HG02884 (cell line): Measurements from ENCODE around the gene HACE1.
A peak's percentile ranks its signal among the peaks of the same experiment; 100 is the strongest.

Source experiments
- ATAC-seq: cut with Tn5 transposase; IDR thresholded peaks from one replicate; pipeline ENCODE4 v1.9.1; 2021; ENCODE audit warnings: mild to moderate bottlenecking, moderate library complexity; ENCODE audit not compliant: unreplicated experiment

HACE1 gene

DNA sequence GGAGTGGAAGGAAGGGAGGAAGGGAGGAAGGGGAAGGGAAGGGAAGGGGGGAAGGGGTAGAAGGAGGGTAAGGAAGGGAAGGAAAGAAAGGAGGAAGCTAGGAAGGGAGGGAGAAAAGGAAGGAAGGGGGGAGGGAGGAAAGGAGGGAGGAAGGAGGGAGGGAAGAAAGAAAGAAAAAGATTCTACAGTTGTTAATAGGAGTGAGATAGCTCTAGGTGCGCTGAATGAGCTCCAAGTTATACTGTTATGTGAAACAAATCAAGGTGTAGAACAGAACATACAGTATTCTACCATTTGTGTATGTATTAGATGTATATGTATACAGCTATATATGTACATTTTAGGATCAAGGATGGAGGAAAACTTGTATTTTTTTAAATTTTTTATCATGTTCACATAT lies 167.7 kb downstream of the HACE1 start:
- no peak for ATAC-seq

DNA sequence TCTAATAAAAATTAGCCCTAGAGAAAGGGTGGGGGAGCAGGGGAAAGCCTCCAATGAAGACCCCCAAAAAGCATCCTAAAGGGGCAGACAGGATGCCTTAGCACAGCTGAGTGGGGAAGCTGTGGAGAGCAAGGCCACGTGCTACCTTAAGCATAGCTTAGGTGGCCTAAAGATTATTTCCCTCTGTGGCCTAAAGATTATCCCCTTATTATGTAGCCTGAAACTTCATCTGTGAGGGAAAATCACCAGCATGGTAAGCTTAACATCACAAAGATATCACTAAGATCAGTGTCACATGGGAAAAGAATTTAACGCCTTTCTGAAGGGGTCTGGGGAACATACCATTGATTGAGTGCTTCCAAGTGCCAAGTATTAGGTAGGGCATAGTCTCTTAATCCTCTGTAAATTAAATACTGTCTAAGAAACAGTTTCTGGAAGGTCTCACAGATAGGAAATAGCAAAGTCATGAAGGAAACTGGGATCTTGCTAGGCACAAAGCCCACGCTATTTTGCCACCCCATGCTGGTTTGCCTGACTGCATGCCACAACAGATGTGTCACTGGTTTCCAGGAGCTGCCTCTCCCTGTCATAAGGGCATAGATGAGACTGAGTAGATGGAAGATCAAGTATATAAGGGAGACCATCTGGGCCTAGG lies 170.0 kb downstream of the HACE1 start:
- ATAC-seq = no peak

DNA sequence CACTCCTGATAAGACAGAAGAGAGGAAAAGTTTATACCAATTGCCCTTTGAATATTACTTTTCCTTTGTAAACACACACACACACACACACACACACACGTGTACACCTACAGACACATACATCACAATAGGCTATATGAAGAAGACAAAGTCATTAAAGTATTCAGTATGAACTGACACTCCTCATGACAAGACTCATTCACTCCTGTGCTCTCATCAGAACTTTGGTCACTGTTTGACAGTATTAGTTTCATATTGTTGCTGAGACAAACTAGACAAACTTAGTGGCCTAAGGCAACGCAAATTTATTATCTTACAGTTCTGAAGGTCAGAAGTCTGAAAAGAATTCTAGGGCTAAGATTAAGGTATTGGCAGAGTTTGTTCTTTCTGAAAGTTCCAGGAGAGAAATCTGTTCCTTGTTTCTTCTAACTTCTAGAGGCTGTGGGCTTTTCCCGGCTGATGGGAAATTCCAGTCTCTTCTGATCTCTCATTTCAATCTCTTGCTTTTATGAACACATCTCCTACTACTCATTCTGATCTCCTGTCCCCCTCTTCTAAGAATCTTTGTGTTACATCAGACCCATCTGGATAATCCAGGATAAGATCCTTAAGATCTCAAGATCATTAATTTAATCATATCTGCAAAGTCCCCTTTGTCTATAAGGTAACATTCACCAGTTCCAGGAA lies 171.3 kb downstream of the HACE1 start:
- ATAC-seq = peak; percentile 82

DNA sequence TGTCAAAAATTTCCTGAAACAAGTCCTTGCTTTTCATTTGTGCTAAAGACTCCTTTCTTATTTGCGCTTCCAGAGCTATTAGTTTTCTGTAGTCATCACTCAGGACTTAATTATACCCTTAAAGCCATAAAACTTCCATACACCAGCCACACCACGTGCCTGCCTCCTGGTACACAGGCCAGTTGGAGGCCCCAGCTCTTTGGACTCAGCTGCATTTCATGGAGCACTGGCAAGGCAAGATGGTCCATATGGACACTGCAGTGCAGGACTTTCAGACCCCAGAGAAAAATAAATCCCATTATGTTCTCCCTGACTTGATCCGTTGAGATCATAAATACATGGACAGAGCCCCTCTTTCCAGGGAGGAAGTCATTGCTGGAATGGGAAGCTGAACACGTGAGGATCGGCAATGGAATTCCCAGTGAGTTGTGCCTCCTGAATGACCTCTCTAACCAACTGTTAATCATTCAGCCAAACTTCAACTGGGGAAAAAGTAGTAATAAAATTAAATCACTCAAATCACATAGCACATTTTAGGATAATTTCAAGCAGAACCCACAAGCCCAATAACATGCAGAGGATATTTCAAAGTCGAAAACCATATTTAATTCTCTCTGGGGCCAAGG lies 173.1 kb downstream of the HACE1 start:
- no peak for ATAC-seq

- no peak for ATAC-seq
Measured at GRCh38 chr6:104685871-104686549, 173.7 kb downstream of the HACE1 start.

DNA sequence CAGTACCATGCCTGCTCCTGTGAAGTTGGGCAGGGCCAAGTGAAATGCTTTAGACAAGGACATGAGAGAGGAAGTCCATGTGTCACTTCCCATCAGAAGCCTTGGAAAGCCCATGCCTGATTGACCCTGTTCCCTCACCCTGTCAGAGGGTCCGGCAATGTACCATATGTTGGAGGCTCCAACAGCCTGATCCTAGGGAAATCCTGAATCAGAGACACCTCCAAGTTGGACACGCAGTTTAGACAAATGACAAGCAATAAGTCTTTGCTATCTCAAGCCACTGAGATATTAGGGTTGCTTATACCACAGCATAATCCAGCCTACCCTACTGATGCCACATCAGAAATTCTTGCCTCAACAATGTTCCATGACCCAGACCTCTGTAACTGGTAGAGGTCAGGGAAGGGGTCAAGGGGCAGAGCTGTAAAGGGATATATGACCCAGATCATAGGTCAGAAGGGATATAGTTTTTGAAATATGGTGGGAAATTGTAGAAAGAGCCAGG lies 174.8 kb downstream of the HACE1 start:
- no peak for ATAC-seq

- no peak for ATAC-seq
Measured at GRCh38 chr6:104683809-104684208, 175.9 kb downstream of the HACE1 start.

DNA sequence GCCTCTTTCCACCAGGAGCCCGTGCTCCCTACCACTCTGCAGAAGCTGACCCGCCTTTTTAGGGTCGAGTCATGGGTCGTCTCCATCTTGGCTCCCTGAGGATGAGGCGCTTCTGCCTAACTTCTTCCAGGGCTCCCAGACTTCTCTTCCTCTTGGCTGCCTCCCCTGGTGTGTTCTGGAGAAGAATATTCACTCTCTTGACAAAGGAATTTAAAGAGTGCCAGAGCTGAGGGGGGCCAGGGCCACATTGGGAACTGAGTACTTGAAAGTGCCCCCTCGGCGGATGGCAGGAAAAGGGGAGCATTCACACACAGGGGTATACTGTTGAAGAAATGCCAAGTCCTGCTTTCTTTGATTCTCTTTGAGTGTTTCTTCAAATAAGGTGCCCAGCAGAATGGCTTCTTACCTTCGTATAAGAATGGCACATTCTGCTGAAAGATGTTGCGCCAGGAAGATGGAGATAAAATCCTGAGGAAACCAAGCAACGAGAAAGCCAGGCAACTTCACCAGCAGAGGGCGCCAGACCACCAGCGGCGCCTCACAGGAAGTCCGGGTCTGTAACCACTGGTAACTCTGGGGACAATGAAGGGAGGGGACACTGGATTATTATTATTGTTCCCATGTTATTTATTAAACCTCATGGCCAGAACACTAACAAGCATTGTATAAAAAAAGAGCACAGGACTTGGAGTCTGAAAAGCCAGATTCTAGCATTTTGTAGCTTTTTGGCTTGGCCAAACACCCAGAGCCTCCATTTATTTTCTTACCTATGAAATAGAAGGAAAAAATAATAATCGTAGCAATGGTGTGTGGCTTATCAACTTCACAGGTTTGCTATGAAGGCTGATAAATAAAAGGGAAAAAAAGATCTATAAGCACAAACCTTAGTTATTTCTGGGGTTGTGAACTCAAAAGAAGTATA lies 176.7 kb downstream of the HACE1 start:
- peak; percentile 76 for ATAC-seq

- ATAC-seq = no peak
Measured at GRCh38 chr6:104680539-104680938, 179.2 kb downstream of the HACE1 start.

GRCh38 chr6:104679971-104680370 lies 179.7 kb downstream of the HACE1 start:
- no peak for ATAC-seq
